ENCODE data around the gene HABP2. TPM values are rescaled to one million over a fixed set of nuclear protein-coding genes. Genes with fewer than 3 reads are reported as not detected.

HABP2 gene
- total and polyA plus RNA-seq, 2 experiments from 2014 or later, result not detected

DNA sequence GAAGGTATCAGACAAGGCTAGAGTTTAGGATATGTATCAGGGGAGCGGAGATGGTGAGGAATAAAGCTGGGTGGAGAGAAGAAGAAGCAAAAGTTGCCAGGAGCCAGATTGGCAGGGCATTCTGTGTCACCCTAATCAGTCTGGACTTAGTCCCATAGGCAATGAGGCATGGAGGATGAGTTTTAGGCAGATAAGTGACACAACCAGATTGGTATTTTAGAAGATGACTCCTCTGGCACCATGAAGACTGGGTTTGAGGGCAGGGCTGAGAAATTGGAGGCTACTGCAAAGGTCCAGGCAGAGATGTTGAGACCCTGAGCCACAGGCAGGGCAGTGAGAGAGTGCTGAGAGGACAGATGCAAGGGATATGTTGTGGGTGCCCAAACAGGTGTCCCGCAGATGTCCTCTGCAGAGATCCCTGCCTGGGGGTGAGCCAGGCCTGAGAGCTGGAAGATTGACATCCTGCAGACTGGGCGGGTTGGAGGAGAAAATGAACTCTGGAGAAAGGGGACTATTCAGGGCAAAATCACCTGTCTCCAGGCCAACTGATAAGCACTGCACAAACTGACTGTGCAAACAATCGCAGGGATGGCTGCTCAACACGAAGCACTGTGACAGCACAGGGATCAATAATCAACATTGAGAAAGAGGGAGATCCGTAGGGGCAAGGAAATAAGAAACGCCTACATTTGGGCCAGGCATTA is 11.9 kb upstream of the HABP2 start (continued):
- TF ChIP-seq ZNF114 (CRISPR knock-in tag; IDR thresholded peaks at IDR 0.05) (no peak), NANOG (IDR thresholded peaks at IDR 0.05; ENCODE audit: borderline replicate concordance) (no peak), ZNF331 (CRISPR knock-in tag; IDR thresholded peaks at IDR 0.05; ENCODE audit: low read depth) (no peak), STAT1 (IDR thresholded peaks at IDR 0.05; ENCODE audit: unreplicated experiment) (no peak), EZH2phosphoT487 (IDR thresholded peaks at IDR 0.05; ENCODE audit: unreplicated experiment) (no peak)

DNA sequence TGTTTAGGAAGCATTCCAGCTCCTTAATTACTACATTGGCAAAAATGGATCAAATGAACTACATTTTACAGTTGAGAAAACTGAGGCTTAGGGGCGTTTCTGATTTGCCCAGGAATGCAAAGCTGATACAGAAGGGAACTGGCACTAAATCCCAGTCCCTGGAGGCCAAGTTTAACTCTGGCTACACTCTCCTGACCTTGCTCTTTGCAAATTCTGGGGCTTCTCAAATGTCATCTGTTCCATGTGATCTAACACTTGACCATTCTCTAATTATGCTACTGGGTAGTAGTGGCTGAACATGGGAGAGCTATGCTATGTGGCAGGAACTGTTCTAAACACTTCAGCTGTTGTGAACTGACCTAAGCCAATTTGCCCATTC is 11.3 kb upstream of the HABP2 start:
- no peaks in the 10 kb centered on the region for H3K36me3 ChIP-seq (ENCODE audit: insufficient read depth)
- H2AFZ ChIP-seq, result no peak overlapping the region
- H3K27ac Mint-ChIP-seq, result no peak overlapping the region
- H3K4me2 ChIP-seq, result no peak overlapping the region
- no peaks in the 10 kb centered on the region for H3K27me3 ChIP-seq (ENCODE audit: insufficient read depth)
- ATAC-seq (no peak), DNase-seq (ENCODE audit: low spot score) (no peak)
- H3K9me2 ChIP-seq (ENCODE audit: insufficient read depth), result no peaks in the 10 kb centered on the region
- H3K27ac ChIP-seq (ENCODE audit: low read depth), result no peak overlapping the region
- H4K20me1 ChIP-seq (replicated peaks; ENCODE audit: insufficient read depth), result no peaks in the 10 kb centered on the region; the same call in 1 of the 2 replicates
- no peaks in the 10 kb centered on the region for H3K36me3 Mint-ChIP-seq (ENCODE audit: low read depth)
- H3K4me3 ChIP-seq, result no peak overlapping the region
- H3K27me3 Mint-ChIP-seq (ENCODE audit: insufficient read depth, low read depth, poor library complexity), result peaks cover 7% of the 10 kb centered on the region
- H3K4me3 Mint-ChIP-seq, result no peak overlapping the region
- H3K4me1 Mint-ChIP-seq, result no peaks in the 10 kb centered on the region
- H3K4me1 ChIP-seq (ENCODE audit: insufficient read depth), result no peaks in the 10 kb centered on the region
- H3K79me2 ChIP-seq (replicated peaks; ENCODE audit: insufficient read depth), result no peaks in the 10 kb centered on the region
- H3F3A ChIP-seq (replicated peaks; ENCODE audit: low read depth), result no peaks in the 10 kb centered on the region
- H3K9me3 Mint-ChIP-seq, result no peaks in the 10 kb centered on the region
- TF ChIP-seq NANOG (IDR thresholded peaks at IDR 0.05; ENCODE audit: borderline replicate concordance), result no peak
- no peak for TF ChIP-seq ZNF114 (CRISPR knock-in tag; IDR thresholded peaks at IDR 0.05)
- no peak for TF ChIP-seq EZH2phosphoT487 (IDR thresholded peaks at IDR 0.05; ENCODE audit: unreplicated experiment)
- TF ChIP-seq STAT1 (IDR thresholded peaks at IDR 0.05; ENCODE audit: unreplicated experiment), result no peak
- no peak for TF ChIP-seq EZH2 (IDR thresholded peaks at IDR 0.05; ENCODE audit: low read depth, unreplicated experiment)
- no peak for TF ChIP-seq JUNB (IDR thresholded peaks at IDR 0.05; ENCODE audit: unreplicated experiment)
- TF ChIP-seq CREB1 (CRISPR knock-in tag; IDR thresholded peaks at IDR 0.05; ENCODE audit: low read depth), result no peak
- TF ChIP-seq, protein P1, sequence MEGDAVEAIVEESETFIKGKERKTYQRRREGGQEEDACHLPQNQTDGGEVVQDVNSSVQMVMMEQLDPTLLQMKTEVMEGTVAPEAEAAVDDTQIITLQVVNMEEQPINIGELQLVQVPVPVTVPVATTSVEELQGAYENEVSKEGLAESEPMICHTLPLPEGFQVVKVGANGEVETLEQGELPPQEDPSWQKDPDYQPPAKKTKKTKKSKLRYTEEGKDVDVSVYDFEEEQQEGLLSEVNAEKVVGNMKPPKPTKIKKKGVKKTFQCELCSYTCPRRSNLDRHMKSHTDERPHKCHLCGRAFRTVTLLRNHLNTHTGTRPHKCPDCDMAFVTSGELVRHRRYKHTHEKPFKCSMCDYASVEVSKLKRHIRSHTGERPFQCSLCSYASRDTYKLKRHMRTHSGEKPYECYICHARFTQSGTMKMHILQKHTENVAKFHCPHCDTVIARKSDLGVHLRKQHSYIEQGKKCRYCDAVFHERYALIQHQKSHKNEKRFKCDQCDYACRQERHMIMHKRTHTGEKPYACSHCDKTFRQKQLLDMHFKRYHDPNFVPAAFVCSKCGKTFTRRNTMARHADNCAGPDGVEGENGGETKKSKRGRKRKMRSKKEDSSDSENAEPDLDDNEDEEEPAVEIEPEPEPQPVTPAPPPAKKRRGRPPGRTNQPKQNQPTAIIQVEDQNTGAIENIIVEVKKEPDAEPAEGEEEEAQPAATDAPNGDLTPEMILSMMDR (conservative IDR thresholded peaks at IDR 0.05; ENCODE audit: low read depth in 2 of 2), result no peak
- TF ChIP-seq, protein P2, sequence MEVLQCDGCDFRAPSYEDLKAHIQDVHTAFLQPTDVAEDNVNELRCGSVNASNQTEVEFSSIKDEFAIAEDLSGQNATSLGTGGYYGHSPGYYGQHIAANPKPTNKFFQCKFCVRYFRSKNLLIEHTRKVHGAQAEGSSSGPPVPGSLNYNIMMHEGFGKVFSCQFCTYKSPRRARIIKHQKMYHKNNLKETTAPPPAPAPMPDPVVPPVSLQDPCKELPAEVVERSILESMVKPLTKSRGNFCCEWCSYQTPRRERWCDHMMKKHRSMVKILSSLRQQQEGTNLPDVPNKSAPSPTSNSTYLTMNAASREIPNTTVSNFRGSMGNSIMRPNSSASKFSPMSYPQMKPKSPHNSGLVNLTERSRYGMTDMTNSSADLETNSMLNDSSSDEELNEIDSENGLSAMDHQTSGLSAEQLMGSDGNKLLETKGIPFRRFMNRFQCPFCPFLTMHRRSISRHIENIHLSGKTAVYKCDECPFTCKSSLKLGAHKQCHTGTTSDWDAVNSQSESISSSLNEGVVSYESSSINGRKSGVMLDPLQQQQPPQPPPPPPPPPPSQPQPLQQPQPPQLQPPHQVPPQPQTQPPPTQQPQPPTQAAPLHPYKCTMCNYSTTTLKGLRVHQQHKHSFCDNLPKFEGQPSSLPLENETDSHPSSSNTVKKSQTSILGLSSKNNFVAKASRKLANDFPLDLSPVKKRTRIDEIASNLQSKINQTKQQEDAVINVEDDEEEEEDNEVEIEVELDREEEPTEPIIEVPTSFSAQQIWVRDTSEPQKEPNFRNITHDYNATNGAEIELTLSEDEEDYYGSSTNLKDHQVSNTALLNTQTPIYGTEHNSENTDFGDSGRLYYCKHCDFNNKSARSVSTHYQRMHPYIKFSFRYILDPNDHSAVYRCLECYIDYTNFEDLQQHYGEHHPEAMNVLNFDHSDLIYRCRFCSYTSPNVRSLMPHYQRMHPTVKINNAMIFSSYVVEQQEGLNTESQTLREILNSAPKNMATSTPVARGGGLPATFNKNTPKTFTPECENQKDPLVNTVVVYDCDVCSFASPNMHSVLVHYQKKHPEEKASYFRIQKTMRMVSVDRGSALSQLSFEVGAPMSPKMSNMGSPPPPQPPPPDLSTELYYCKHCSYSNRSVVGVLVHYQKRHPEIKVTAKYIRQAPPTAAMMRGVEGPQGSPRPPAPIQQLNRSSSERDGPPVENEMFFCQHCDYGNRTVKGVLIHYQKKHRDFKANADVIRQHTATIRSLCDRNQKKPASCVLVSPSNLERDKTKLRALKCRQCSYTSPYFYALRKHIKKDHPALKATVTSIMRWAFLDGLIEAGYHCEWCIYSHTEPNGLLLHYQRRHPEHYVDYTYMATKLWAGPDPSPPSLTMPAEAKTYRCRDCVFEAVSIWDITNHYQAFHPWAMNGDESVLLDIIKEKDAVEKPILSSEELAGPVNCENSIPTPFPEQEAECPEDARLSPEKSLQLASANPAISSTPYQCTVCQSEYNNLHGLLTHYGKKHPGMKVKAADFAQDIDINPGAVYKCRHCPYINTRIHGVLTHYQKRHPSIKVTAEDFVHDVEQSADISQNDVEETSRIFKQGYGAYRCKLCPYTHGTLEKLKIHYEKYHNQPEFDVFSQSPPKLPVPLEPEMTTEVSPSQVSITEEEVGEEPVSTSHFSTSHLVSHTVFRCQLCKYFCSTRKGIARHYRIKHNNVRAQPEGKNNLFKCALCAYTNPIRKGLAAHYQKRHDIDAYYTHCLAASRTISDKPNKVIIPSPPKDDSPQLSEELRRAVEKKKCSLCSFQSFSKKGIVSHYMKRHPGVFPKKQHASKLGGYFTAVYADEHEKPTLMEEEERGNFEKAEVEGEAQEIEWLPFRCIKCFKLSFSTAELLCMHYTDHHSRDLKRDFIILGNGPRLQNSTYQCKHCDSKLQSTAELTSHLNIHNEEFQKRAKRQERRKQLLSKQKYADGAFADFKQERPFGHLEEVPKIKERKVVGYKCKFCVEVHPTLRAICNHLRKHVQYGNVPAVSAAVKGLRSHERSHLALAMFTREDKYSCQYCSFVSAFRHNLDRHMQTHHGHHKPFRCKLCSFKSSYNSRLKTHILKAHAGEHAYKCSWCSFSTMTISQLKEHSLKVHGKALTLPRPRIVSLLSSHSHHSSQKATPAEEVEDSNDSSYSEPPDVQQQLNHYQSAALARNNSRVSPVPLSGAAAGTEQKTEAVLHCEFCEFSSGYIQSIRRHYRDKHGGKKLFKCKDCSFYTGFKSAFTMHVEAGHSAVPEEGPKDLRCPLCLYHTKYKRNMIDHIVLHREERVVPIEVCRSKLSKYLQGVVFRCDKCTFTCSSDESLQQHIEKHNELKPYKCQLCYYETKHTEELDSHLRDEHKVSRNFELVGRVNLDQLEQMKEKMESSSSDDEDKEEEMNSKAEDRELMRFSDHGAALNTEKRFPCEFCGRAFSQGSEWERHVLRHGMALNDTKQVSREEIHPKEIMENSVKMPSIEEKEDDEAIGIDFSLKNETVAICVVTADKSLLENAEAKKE (CRISPR knock-in tag; IDR thresholded peaks at IDR 0.05), result no peak
- TF ChIP-seq ZNF331 (CRISPR knock-in tag; IDR thresholded peaks at IDR 0.05; ENCODE audit: low read depth), result no peak
- TF ChIP-seq, protein P3, sequence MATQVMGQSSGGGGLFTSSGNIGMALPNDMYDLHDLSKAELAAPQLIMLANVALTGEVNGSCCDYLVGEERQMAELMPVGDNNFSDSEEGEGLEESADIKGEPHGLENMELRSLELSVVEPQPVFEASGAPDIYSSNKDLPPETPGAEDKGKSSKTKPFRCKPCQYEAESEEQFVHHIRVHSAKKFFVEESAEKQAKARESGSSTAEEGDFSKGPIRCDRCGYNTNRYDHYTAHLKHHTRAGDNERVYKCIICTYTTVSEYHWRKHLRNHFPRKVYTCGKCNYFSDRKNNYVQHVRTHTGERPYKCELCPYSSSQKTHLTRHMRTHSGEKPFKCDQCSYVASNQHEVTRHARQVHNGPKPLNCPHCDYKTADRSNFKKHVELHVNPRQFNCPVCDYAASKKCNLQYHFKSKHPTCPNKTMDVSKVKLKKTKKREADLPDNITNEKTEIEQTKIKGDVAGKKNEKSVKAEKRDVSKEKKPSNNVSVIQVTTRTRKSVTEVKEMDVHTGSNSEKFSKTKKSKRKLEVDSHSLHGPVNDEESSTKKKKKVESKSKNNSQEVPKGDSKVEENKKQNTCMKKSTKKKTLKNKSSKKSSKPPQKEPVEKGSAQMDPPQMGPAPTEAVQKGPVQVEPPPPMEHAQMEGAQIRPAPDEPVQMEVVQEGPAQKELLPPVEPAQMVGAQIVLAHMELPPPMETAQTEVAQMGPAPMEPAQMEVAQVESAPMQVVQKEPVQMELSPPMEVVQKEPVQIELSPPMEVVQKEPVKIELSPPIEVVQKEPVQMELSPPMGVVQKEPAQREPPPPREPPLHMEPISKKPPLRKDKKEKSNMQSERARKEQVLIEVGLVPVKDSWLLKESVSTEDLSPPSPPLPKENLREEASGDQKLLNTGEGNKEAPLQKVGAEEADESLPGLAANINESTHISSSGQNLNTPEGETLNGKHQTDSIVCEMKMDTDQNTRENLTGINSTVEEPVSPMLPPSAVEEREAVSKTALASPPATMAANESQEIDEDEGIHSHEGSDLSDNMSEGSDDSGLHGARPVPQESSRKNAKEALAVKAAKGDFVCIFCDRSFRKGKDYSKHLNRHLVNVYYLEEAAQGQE (IDR thresholded peaks at IDR 0.05; ENCODE audit: unreplicated experiment), result no peak
- TF ChIP-seq, protein P4, sequence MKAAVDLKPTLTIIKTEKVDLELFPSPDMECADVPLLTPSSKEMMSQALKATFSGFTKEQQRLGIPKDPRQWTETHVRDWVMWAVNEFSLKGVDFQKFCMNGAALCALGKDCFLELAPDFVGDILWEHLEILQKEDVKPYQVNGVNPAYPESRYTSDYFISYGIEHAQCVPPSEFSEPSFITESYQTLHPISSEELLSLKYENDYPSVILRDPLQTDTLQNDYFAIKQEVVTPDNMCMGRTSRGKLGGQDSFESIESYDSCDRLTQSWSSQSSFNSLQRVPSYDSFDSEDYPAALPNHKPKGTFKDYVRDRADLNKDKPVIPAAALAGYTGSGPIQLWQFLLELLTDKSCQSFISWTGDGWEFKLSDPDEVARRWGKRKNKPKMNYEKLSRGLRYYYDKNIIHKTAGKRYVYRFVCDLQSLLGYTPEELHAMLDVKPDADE (IDR thresholded peaks at IDR 0.05), result no peak

All from GM23338 (cell line).